ENCODE results near the gene CEP83.

DNA sequence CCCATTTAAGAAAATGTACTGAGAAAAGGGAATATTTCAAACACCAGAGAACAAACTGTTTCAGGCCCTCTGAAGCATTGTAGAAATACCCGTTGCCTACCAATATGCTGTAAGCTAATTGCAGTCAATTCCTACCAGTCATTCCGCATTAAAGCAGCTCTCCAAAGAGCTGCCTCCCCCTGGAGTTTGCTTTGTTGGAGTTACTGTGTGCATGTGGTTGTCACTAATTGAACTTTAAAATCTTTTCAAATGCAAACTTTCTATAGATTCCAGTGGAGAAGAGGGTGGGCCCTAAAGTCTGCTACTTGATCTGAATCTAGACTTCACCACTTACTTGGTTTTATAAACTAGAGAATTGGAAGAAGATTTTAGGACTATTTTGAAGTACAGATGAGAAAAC is 198.5 kb downstream of the CEP83 start:
- TF ChIP-seq, protein P1, sequence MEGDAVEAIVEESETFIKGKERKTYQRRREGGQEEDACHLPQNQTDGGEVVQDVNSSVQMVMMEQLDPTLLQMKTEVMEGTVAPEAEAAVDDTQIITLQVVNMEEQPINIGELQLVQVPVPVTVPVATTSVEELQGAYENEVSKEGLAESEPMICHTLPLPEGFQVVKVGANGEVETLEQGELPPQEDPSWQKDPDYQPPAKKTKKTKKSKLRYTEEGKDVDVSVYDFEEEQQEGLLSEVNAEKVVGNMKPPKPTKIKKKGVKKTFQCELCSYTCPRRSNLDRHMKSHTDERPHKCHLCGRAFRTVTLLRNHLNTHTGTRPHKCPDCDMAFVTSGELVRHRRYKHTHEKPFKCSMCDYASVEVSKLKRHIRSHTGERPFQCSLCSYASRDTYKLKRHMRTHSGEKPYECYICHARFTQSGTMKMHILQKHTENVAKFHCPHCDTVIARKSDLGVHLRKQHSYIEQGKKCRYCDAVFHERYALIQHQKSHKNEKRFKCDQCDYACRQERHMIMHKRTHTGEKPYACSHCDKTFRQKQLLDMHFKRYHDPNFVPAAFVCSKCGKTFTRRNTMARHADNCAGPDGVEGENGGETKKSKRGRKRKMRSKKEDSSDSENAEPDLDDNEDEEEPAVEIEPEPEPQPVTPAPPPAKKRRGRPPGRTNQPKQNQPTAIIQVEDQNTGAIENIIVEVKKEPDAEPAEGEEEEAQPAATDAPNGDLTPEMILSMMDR (optimal IDR thresholded peaks at IDR 0.05 in 1 of 3, IDR thresholded peaks at IDR 0.05 in 1 of 3, conservative IDR thresholded peaks at IDR 0.05 in 1 of 3; ENCODE audit: extremely low read depth in 1 of 3, insufficient read depth in 2 of 3, low read length in 3 of 3) = no peak
- TF ChIP-seq EZH2 (IDR thresholded peaks at IDR 0.05; ENCODE audit: low read length) = no peak
